Measurements from ENCODE around the gene AP2A1. TPM values are rescaled to one million over a fixed set of nuclear protein-coding genes. Genes with fewer than 3 reads are reported as not detected.

Gene AP2A1
- total and polyA plus RNA-seq, 9 of the 15 experiments (the other 6 are each of a cell fraction or from before 2014, with no cell fraction given), result 0.55 to 150 (median 31.9) TPM

DNA sequence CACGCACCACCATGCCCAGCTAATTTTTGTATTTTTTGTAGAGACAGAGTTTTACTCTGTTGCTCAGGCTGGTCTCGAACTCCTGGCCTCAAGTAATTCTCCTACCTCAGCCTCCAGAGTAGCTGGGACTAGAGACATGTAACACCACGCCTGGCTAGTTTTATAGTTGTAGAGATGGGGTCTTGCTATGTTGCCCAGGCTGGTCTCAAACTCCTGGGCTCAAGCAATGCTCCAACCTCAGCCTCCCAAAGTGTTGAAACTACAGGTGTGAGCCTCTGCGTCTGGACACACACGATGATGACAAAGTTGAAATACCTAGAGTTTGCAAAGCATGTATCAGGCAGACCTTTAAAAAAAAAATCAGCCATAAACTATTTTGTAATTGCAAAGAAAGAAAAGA lies 79.6 kb downstream of the AP2A1 start:
- ATAC-seq (no peak), DNase-seq (ENCODE audit: extremely low read depth in 1 of 4, low spot score in 3 of 4) (no peak), FAIRE-seq (no peak)
- Histone ChIP-seq H3K9me1 (ENCODE audit: control insufficient read depth, insufficient read depth, low read length) (peaks cover 3% of the 10 kb centered on the region), H3K4me1 (replicated peaks in 1 of 2; ENCODE audit: control insufficient read depth in 2 of 2, insufficient read depth in 2 of 2, low read length in 2 of 2) (peaks cover 28 to 33% of the 10 kb centered on the region in 2 experiments), H3K27me3 (ENCODE audit: control insufficient read depth in 2 of 2, insufficient read depth in 2 of 2, low read length in 2 of 2) (no peaks in the 10 kb centered on the region), H3K4me3 (no peak overlapping the region), H3K9me3 (replicated peaks; ENCODE audit: control insufficient read depth, insufficient read depth, low read depth, low read length) (0 out of 2 replicates have a peak, but pooled peaks cover 6% of the 10 kb centered on the region), H3K4me2 (ENCODE audit: insufficient read depth, low read length) (no peak overlapping the region), H4K20me1 (replicated peaks; ENCODE audit: control insufficient read depth, insufficient read depth, low read length) (no peaks in the 10 kb centered on the region), H2AFZ (ENCODE audit: low read depth, low read length) (no peak overlapping the region), H3K27ac (ENCODE audit: extremely low read depth, low read depth, low read length) (no peak overlapping the region), H3K79me2 (ENCODE audit: control insufficient read depth, insufficient read depth, low read length) (peaks cover 20% of the 10 kb centered on the region), H3K9ac (ENCODE audit: insufficient read depth in 1 of 2, low read depth in 2 of 2, low read length in 2 of 2) (no peak overlapping the region), H3K36me3 (ENCODE audit: control insufficient read depth, insufficient read depth, low read length) (peaks cover 3% of the 10 kb centered on the region; the same call in 1 of the 3 replicates)
- 79% methylated on average over 5 of the region's 5 CpGs for WGBS (ENCODE audit: insufficient coverage, low coverage, missing lambda C conversion rate)
- TF ChIP-seq ZNF121 (CRISPR knock-in tag; conservative IDR thresholded peaks at IDR 0.05) (peak; percentile 80), ZNF124 (CRISPR knock-in tag; IDR thresholded peaks at IDR 0.05) (no peak)
- ChIA-PET CTCF (ENCODE audit: low intra/inter-chr PET ratio) (no interaction called here), POLR2A (interaction anchor here (0.6 to 0.9 kb wide), 2 partner anchors 31 to 404 kb away, joined by 3 to 4 read pairs; partner anchors contain the start of gene AKT1S1)
- intact Hi-C loops (cut with micrococcal nuclease) (no loop called here), in situ Hi-C loops (cut with MboI) (no loop called here)
- no TSS peak for BruUV-seq (replicated peaks)

- ChIA-PET POLR2A (interaction anchor here (0.6 to 1.9 kb wide), 8 partner anchors 10 to 1956 kb away, joined by 4 to 7 read pairs (median 4); partner anchors contain the start of gene MED25), CTCF (ENCODE audit: low intra/inter-chr PET ratio) (no interaction called here)
- BruUV-seq (replicated peaks), result no TSS peak
- Histone ChIP-seq H3K79me2 (ENCODE audit: control insufficient read depth, insufficient read depth, low read length) (peaks cover 36% of the 10 kb centered on the region), H3K9me3 (replicated peaks; ENCODE audit: control insufficient read depth, insufficient read depth, low read depth, low read length) (0 out of 2 replicates have a peak, but pooled peaks cover 6% of the 10 kb centered on the region), H3K4me2 (ENCODE audit: insufficient read depth, low read length) (peak overlapping the region; percentile 92), H4K20me1 (replicated peaks; ENCODE audit: control insufficient read depth, insufficient read depth, low read length) (peaks cover 11% of the 10 kb centered on the region), H2AFZ (ENCODE audit: low read depth, low read length) (peak overlapping the region; percentile 82), H3K9me1 (ENCODE audit: control insufficient read depth, insufficient read depth, low read length) (peaks cover 11% of the 10 kb centered on the region), H3K4me1 (replicated peaks in 1 of 2; ENCODE audit: control insufficient read depth in 2 of 2, insufficient read depth in 2 of 2, low read length in 2 of 2) (peaks cover 39 to 42% of the 10 kb centered on the region in 2 experiments), H3K27me3 (ENCODE audit: control insufficient read depth in 2 of 2, insufficient read depth in 2 of 2, low read length in 2 of 2) (no peaks in the 10 kb centered on the region), H3K9ac (ENCODE audit: insufficient read depth in 1 of 2, low read depth in 2 of 2, low read length in 2 of 2) (peak overlapping the region in 1 of 2 experiments; percentile 99; a peak in 2 of 4 replicates), H3K27ac (ENCODE audit: extremely low read depth, low read depth, low read length) (peak overlapping the region; percentile 100), H3K4me3 (no peak overlapping the region), H3K36me3 (ENCODE audit: control insufficient read depth, insufficient read depth, low read length) (peaks cover 12% of the 10 kb centered on the region)
- in situ Hi-C loops (cut with MboI), result no loop called here
- DNase-seq (ENCODE audit: extremely low read depth in 1 of 4, low spot score in 3 of 4) (peak; percentile 56 to 86 (median 65)), FAIRE-seq (peak; percentile 90), ATAC-seq (peak; percentile 15; the same call in 1 of the 3 replicates)
- intact Hi-C loops (cut with micrococcal nuclease), result no loop called here
- WGBS (ENCODE audit: insufficient coverage, low coverage, missing lambda C conversion rate), result 29% methylated on average over 10 of the region's 10 CpGs
- TF ChIP-seq, protein P1, sequence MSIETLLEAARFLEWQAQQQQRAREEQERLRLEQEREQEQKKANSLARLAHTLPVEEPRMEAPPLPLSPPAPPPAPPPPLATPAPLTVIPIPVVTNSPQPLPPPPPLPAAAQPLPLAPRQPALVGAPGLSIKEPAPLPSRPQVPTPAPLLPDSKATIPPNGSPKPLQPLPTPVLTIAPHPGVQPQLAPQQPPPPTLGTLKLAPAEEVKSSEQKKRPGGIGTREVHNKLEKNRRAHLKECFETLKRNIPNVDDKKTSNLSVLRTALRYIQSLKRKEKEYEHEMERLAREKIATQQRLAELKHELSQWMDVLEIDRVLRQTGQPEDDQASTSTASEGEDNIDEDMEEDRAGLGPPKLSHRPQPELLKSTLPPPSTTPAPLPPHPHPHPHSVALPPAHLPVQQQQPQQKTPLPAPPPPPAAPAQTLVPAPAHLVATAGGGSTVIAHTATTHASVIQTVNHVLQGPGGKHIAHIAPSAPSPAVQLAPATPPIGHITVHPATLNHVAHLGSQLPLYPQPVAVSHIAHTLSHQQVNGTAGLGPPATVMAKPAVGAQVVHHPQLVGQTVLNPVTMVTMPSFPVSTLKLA (conservative IDR thresholded peaks at IDR 0.05), result 0 out of 4 replicates have a peak, but pooled peaks of 1 of the 2 experiments have one; percentile 25
- 0 out of 2 replicates have a peak, but pooled peaks have one; percentile 55 for TF ChIP-seq ZNF431 (CRISPR knock-in tag; IDR thresholded peaks at IDR 0.05)
- 0 out of 2 replicates have a peak, but pooled peaks have one; percentile 71 for TF ChIP-seq ADNP (tag; IDR thresholded peaks at IDR 0.05)
- TF ChIP-seq TCF7L2 (IDR thresholded peaks at IDR 0.05; ENCODE audit: low read depth, low read length), result 0 out of 2 replicates have a peak, but pooled peaks have one; percentile 39
- TF ChIP-seq CBFA2T2 (conservative IDR thresholded peaks at IDR 0.05), result peak; percentile 64
- TF ChIP-seq TEAD1 (CRISPR knock-in tag; IDR thresholded peaks at IDR 0.05), result peak in 1 of 2 experiments; percentile 46; a peak in 1 of 4 replicates
- TF ChIP-seq CC2D1A (IDR thresholded peaks at IDR 0.05), result 0 out of 2 replicates have a peak, but pooled peaks have one; percentile 14
- TF ChIP-seq ARNT (IDR thresholded peaks at IDR 0.05), result no peak
- TF ChIP-seq NRF1 (conservative IDR thresholded peaks at IDR 0.05 in 1 of 2, IDR thresholded peaks at IDR 0.05 in 1 of 2), result peak in 1 of 2 experiments; percentile 20; a peak in 1 of 4 replicates
- peak in 1 of 2 experiments; percentile 31; a peak in 1 of 4 replicates for TF ChIP-seq FOXK2 (conservative IDR thresholded peaks at IDR 0.05 in 1 of 2, IDR thresholded peaks at IDR 0.05 in 1 of 2; ENCODE audit: low read depth in 2 of 2)
These were observed 81.2 kb downstream of the AP2A1 start for GRCh38 chr19:49847731-49848696.
